Memory B cell (primary cell): ENCODE results near the gene PPM1H.
"Not testable (repeated sequence)": the region's sequence is repeated elsewhere in the genome, so short reads cannot be mapped to it uniquely, and the experiment has no call there.

ENCODE experiments used
- ATAC-seq: fragments of 150-1000 bp; cut with Tn5 transposase; 2 replicates; pipeline ENCODE4 v1.10.0; 2021; ENCODE audit warnings: low read depth, mild to moderate bottlenecking, moderate library complexity
- DNase-seq, 2 donors: peaks; one replicate each; pipeline ENCODE4 v3.0.0; 2022; ENCODE audit warnings: low spot score in 2 of 2
- H3K27ac Mint-ChIP-seq: one replicate; pipeline ENCODE4 v1.8.0; 2022; ENCODE audit warnings: mild to moderate bottlenecking, moderate library complexity, mixed read lengths
- H3K27me3 Mint-ChIP-seq: one replicate; pipeline ENCODE4 v1.8.0; 2022; ENCODE audit warnings: mixed read lengths
- H3K36me3 Mint-ChIP-seq: one replicate; pipeline ENCODE4 v1.8.0; 2022; ENCODE audit warnings: mild to moderate bottlenecking, mixed read lengths
- H3K4me1 Mint-ChIP-seq: one replicate; pipeline ENCODE4 v1.8.0; 2022; ENCODE audit warnings: mixed read lengths
- H3K4me3 Mint-ChIP-seq: one replicate; pipeline ENCODE4 v1.8.0; 2022; ENCODE audit warnings: mild to moderate bottlenecking, moderate library complexity, mixed read lengths
- H3K9me3 Mint-ChIP-seq: one replicate; pipeline ENCODE4 v1.8.0; 2022; ENCODE audit warnings: mixed read lengths

The PPM1H gene

DNA sequence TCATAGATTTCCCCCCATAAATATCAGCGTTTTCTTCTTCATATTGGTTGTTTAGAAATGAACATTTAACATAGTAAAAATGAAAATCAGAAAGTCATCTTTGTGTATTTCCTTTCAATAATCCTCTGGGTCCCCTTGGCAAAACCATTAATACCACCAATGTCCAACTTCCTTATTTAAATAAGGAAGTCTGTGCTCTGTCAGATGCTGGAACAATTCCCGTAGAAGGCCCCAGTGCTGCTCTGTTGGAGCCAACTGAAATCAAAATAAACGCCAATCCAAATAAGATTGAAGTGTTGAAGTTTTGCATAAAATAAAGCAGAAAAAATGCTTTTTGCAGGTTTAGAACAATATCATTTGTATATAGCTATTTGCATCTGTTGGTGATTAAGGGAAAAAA, 93.1 kb downstream of the PPM1H start:
- H3K9me3 Mint-ChIP-seq: peaks cover 2% of the 10 kb centered on the region
- no peak overlapping the region for H3K27ac Mint-ChIP-seq
- H3K4me1 Mint-ChIP-seq: peaks cover 8% of the 10 kb centered on the region
- no peak for ATAC-seq
- no peak overlapping the region for H3K4me3 Mint-ChIP-seq
- DNase-seq: no peak
- H3K36me3 Mint-ChIP-seq: no peaks in the 10 kb centered on the region
- H3K27me3 Mint-ChIP-seq: peaks cover 8% of the 10 kb centered on the region

DNA sequence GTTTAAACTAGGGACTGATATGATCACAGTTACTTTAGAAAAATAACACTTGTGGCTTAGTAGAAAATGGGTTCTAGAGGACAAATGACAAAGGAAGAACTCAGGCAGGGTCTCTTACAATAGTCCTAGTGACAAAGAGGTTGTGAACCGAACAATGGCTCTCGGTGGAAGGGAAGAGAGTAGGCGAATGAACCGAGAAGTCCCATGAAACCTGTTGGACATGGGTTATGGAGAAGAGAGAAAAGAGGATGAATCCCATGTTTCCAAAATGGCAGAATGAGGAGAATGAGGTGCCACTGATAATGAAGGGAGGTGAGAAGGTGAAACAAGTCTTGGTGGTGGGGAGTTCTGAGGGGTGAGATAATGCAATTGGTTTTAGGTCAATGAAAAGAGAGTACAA, 94.1 kb downstream of the PPM1H start:
- Mint-ChIP-seq H3K4me3 (no peak overlapping the region), H3K27ac (no peak overlapping the region), H3K9me3 (peaks cover 2% of the 10 kb centered on the region), H3K27me3 (peaks cover 5% of the 10 kb centered on the region), H3K4me1 (peaks cover 8% of the 10 kb centered on the region), H3K36me3 (no peaks in the 10 kb centered on the region)
- DNase-seq (no peak), ATAC-seq (no peak)

DNA sequence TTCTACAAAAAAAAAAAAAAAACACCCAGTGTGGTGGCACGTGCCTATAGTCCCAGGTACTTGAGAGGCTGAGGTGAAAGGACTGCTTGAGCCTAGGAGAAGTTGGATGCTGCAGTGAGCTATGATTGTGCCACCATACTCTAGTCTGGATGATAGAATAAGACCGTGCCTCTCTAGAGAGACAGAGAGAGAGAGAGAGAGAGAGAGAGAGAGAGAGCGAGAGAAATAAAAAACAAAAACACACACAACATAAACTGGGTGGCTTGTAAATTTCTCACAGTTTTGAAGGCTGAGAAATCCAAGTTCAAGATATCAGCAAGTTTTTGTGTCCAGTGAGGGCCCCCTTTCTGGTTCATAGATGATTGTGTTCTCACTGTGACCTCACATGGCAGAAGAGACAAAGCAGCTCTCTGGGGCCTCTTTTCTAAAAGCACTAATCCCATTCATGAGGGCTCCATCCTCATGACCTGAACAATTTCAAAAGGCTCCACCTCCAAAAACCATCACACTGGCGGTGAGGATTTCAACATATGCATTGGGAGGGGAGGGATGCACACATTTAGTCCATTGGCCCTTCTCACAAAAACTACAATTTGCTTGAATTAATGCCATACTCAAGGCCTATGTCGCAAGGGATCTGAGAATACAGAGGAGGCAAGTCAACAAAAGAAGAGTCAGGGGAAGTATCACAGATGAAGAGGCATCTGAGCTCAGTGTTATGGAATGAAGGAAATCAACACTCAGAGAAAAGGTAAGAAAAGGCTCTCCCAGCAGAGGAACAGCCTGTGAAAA, 94.9 kb downstream of the PPM1H start:
- Mint-ChIP-seq H3K4me3 (no peak overlapping the region), H3K27ac (no peak overlapping the region), H3K36me3 (no peaks in the 10 kb centered on the region), H3K27me3 (peaks cover 4% of the 10 kb centered on the region), H3K9me3 (peaks cover 2% of the 10 kb centered on the region), H3K4me1 (peaks cover 9% of the 10 kb centered on the region)
- ATAC-seq: no peak
- DNase-seq: no peak

DNA sequence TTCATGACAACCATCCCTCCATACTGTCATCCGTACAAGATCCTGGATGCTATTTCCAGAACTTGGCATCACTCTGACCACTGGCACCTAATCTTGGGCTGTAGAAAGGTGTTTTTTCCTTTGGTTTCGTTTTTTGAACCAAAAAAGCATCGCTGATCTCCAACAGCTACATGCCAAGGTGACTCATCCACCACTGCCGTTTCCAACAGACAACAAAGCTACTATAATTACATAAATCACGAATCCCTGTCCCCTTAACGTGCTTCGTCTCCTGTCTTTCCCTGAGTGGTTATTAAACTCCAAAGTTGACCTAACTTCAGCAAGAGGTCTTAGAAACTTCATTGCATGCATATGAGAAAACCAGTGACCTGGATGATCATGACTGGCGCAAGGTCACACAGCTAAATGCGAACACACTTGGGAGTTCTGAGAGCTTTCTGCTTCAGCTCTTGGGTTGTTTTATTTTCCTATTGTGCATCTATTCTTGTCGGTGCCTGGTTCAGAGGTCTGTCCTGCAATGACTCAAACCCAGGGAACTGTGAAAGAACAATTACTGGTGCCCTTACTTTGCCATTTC, 99.9 kb downstream of the PPM1H start:
- Mint-ChIP-seq H3K36me3 (no peaks in the 10 kb centered on the region), H3K4me3 (peak overlapping the region; percentile 1), H3K27me3 (peaks cover 6% of the 10 kb centered on the region), H3K4me1 (peaks cover 4% of the 10 kb centered on the region), H3K9me3 (no peaks in the 10 kb centered on the region), H3K27ac (no peak overlapping the region)
- ATAC-seq (no peak), DNase-seq (no peak)

DNA sequence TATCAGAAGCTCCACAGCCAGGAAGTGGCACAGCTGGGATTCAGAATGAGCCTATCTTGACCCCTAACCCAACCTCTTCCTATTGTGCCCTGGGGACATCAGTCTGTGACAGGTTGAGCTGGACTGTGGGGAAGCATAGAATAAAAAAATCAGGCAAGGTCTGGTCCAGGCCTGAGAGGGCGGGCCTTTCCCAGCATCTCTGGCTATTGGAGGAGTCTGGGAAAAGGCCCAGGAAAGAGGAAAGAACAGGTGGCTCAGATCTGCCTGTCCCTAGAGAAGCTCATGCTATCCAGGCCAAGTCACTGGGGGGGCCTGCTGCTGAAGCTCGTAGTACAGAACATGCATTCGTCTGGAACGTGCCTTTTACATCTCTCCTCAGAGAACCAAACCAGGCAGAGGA, 100.5 kb downstream of the PPM1H start:
- Mint-ChIP-seq H3K27me3 (peaks cover 6% of the 10 kb centered on the region), H3K9me3 (no peaks in the 10 kb centered on the region)

DNA sequence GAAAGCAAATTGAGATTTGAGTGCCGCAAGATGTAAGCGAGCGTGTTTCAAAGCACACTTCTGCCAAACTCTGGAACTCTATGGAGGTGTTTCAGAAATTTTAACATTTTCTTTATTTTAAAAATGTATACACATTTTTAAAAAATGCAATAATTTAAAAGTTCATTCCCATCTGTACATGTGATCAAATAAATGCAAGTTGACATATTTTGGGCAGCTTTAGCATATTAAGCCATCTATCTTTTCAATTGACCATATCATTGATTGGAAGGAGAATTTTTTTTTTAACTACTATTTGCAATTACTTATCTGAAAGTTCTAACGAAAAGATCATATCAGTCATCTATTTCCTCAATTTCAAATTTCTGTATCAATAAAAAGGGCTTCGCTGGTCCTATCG, 101.3 kb downstream of the PPM1H start:
- DNase-seq: no peak
- Mint-ChIP-seq H3K9me3 (no peaks in the 10 kb centered on the region), H3K4me3 (no peak overlapping the region), H3K27me3 (peaks cover 6% of the 10 kb centered on the region), H3K27ac (no peak overlapping the region), H3K36me3 (no peaks in the 10 kb centered on the region), H3K4me1 (peaks cover 4% of the 10 kb centered on the region)
- no peak for ATAC-seq

More for the DNA sequence above, 100.5 kb downstream of the PPM1H start:
- no peak overlapping the region for H3K27ac Mint-ChIP-seq
- no peak overlapping the region for H3K4me3 Mint-ChIP-seq
- H3K4me1 Mint-ChIP-seq: peaks cover 4% of the 10 kb centered on the region
- DNase-seq: no peak
- ATAC-seq: no peak
- H3K36me3 Mint-ChIP-seq: no peaks in the 10 kb centered on the region

DNA sequence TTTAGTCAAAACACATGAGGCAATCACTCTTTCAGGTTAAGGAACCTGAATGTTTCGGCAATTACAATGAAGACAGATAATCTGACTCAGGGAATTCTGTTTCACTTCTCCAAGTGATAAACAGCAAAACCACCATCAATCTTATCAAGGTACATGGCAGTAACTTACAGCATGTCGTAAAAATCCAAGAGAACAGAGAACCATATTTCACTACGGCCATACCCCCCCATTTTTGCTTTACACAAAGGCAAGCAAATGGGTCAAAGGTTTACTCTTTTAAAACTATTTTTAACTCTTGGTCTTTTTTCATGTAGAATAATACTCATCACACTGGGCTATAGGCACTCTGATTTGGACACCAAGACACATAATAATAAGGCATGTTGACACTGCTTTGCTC, 102.4 kb downstream of the PPM1H start:
- no peak overlapping the region for H3K4me3 Mint-ChIP-seq
- H3K27ac Mint-ChIP-seq: no peak overlapping the region
- H3K27me3 Mint-ChIP-seq: peaks cover 5% of the 10 kb centered on the region
- H3K9me3 Mint-ChIP-seq: no peaks in the 10 kb centered on the region
- H3K36me3 Mint-ChIP-seq: no peaks in the 10 kb centered on the region
- DNase-seq: no peak
- no peak for ATAC-seq
- peaks cover 4% of the 10 kb centered on the region for H3K4me1 Mint-ChIP-seq

DNA sequence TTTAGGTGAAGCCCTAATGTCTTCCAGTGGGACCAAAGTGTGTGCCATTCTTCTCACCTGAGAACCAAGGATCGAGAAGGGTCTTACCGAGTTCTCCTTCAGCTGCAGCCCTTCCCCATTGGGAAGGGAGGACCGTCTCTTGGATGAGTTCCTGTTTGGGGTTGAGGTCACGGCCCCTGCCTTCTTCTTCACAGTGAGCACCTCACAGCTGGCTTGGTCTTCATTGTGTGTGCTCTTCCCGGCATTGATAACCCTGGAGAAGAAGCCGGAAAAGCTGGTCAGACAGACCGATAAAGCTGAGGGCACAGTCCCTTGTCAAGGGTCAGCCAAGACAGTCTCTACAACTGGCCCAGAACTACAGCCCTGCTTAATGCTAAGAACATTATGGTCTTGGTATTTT, 102.9 kb downstream of the PPM1H start:
- Mint-ChIP-seq H3K4me1 (peaks cover 4% of the 10 kb centered on the region), H3K27me3 (peaks cover 4% of the 10 kb centered on the region), H3K9me3 (no peaks in the 10 kb centered on the region), H3K27ac (no peak overlapping the region), H3K4me3 (no peak overlapping the region), H3K36me3 (no peaks in the 10 kb centered on the region)
- ATAC-seq: no peak
- no peak for DNase-seq

DNA sequence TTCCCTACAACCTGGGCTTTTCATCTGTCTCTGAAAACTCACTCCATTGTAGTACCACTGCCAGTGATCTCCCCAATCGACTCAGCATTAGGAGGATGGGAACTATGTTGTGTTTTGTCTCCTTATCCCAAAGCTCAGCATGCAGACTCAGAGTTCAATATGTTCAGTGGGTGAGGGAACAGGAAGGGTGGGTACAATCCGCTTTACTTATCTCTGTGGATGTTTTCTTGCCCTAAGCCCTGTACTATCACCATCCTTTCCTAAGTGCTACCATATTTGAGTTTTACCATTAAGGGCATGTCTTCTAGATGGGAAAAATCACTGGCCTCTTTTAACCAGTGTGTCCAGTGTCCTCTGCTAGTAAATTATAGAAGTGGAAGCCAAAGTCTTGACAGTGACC, 107.1 kb downstream of the PPM1H start:
- no peak overlapping the region for H3K4me3 Mint-ChIP-seq
- no peaks in the 10 kb centered on the region for H3K4me1 Mint-ChIP-seq
- DNase-seq (no peak), ATAC-seq (no peak)
- peaks cover 3% of the 10 kb centered on the region for H3K27me3 Mint-ChIP-seq
- H3K9me3 Mint-ChIP-seq: no peaks in the 10 kb centered on the region
- no peaks in the 10 kb centered on the region for H3K36me3 Mint-ChIP-seq
- no peak overlapping the region for H3K27ac Mint-ChIP-seq

DNA sequence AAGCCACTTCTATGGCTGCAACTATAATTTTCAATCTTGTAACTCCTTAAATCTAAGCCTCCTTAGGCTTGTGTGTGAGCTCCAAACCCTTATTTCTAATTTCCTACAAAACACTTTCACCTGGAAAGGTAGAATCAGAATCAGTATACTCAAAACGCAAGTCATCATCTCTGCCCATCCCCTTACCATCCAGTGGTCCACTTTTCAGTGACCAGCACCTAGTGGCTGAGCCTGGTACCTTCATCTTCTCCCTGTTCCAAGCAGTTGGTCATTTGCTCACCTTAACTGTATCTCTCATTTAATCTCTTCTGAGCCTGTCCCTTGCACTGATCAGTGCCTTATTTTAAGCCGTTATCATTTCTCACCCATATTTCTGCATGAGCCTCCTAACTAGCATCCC, 107.9 kb downstream of the PPM1H start:
- no peak overlapping the region for H3K27ac Mint-ChIP-seq
- H3K9me3 Mint-ChIP-seq: no peaks in the 10 kb centered on the region
- H3K27me3 Mint-ChIP-seq: peaks cover 9% of the 10 kb centered on the region
- no peaks in the 10 kb centered on the region for H3K36me3 Mint-ChIP-seq
- ATAC-seq (no peak), DNase-seq (no peak)
- no peak overlapping the region for H3K4me3 Mint-ChIP-seq
- H3K4me1 Mint-ChIP-seq: no peaks in the 10 kb centered on the region

DNA sequence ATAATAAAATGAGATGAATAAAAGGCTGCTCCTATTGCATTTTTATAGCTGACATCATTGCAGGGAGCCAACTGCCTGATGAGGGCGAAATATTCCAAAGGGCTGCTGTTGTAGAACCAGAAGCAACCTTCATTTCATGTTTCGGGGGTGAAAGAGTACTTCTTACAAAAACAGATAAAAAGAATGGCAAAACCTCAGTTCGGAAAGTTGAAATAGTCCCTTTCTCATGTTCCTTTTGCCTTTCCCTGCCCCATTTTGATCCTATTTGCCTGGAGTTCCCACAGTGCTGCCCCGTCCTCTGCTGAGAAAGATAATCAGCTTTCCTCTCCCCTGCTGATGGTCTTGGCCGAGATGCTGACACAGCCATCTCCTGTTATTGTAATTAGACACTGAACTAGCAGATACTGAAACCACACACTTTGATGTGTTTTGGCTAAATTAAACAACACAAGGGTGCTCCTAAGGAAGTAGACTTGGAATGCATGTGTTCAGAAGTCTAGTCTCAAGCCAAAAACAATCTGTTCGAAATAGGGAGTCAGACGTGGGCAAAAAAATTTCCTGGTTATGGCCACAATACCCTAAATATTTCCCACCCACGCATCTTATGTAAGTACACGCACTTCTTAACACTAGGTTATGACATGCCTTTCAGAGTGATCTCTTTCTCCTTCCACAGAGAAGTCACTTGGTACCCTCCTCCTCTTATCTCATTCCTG, 117.2 kb downstream of the PPM1H start:
- peaks cover 29% of the 10 kb centered on the region for H3K27me3 Mint-ChIP-seq
- H3K36me3 Mint-ChIP-seq: no peaks in the 10 kb centered on the region
- DNase-seq (no peak), ATAC-seq (no peak)
- H3K4me1 Mint-ChIP-seq: peaks cover 5% of the 10 kb centered on the region
- no peak overlapping the region for H3K4me3 Mint-ChIP-seq
- peaks cover 1% of the 10 kb centered on the region for H3K9me3 Mint-ChIP-seq
- no peak overlapping the region for H3K27ac Mint-ChIP-seq

DNA sequence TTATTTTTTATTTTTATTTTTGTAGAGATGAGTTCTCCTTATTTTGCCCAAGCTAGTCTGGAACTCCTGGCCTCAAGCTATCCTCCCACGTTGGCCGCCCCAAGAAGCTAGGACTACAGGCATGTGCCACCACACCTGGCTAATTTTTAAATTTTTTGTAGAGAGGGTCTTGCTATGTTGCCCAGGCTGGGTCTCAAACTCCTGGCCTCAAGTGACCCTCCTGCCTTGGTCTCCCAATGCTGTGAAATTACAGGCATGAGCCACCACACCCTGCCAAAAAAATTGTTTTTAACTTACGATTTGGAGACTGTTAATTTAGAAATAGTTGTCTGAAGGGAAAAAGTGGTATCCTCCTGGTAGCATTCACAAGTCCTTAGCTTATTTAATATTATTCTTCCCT, 120.7 kb downstream of the PPM1H start:
- Mint-ChIP-seq H3K4me1 (peaks cover 5% of the 10 kb centered on the region), H3K27ac (no peak overlapping the region), H3K36me3 (no peaks in the 10 kb centered on the region), H3K4me3 (no peak overlapping the region), H3K9me3 (no peaks in the 10 kb centered on the region), H3K27me3 (peaks cover 11% of the 10 kb centered on the region)
- ATAC-seq: no peak
- DNase-seq: no peak

DNA sequence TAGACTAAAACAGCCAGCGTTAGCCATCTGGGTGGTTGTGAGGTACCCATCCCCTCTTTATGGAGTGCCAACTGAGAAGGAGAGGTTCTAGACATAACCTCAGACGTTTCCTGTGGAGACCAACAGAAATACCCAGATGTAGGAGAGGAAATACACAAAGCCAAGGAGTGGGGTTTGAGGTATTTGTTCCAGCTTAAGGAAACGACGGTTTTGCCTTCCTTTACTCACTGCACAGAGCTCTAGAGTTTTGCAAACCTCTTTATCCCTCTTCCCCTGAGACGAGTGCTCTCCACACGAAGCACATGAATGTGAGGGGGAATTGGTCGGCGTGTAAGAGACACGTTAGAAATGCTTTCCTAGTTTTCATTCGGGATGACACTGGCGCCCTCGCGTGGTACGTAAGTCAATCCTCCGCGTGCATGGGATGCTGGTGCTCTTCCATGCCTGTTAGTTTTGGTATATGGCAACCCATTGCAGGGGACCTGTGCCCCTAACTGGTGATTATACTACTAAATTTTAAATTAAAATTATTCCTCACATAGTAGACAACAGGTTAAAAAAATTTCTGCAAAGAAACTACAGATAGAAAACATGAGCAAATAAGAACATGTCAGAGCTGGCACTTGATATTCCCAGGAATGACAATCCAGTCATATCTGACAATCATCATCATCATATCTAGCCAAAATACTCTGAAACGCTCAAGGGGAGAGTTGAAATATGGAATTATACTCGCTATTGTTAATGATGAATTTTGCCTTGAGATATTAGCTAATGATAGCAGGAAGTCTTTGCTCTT, 121.7 kb downstream of the PPM1H start:
- ATAC-seq: peak; percentile 42
- Mint-ChIP-seq H3K9me3 (no peaks in the 10 kb centered on the region), H3K27me3 (peaks cover 8% of the 10 kb centered on the region), H3K4me3 (peak overlapping the region; percentile 22), H3K4me1 (peaks cover 5% of the 10 kb centered on the region), H3K27ac (no peak overlapping the region), H3K36me3 (no peaks in the 10 kb centered on the region)
- no peak for DNase-seq

DNA sequence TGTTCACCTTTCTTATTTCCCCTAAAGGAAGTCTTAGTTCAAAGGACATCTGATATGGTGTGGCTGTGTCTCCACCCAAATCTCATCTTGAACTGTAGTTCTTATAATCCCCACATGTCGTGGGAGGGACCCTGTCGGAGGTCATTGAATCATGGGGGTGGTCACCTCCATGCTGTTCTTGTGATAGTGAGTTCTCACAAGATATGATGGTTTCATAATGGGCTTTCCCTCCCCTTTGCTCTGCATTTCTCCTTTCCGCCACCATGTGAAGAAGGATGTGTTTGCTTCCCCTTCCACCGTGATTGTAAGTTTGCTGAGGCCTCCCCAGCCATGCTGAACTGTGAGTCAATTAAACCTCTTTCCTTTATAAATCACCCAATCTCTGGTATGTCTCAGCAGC, 123.5 kb downstream of the PPM1H start:
- not testable (repeated sequence) for H3K36me3 Mint-ChIP-seq, H3K4me1 Mint-ChIP-seq, ATAC-seq, H3K27ac Mint-ChIP-seq, H3K4me3 Mint-ChIP-seq, DNase-seq, H3K27me3 Mint-ChIP-seq, H3K9me3 Mint-ChIP-seq
